IPS-15b (cell line): ENCODE data around the gene NUDT8.
"Not testable (repeated sequence)": the region's sequence is repeated elsewhere in the genome, so short reads cannot be mapped to it uniquely, and the experiment has no call there.

Source experiments
- H3K27me3 ChIP-seq: one replicate; pipeline ENCODE4 v1.6.1; 2013; ENCODE audit warnings: low read length; ENCODE audit not compliant: control insufficient read depth, insufficient read depth
- H3K36me3 ChIP-seq: one replicate; pipeline ENCODE4 v1.6.1; 2013; ENCODE audit warnings: low read length; ENCODE audit not compliant: control insufficient read depth, insufficient read depth
- H3K4me1 ChIP-seq: one replicate; pipeline ENCODE4 v1.6.1; 2013; ENCODE audit warnings: mild to moderate bottlenecking, low read length; ENCODE audit not compliant: control insufficient read depth, insufficient read depth
- H3K4me3 ChIP-seq: one replicate; pipeline ENCODE4 v1.5.1; 2013; ENCODE audit warnings: low read depth, low read length
- H3K9ac ChIP-seq: one replicate; pipeline ENCODE4 v1.6.1; 2013; ENCODE audit warnings: low read depth, mild to moderate bottlenecking, low read length
- H3K9me3 ChIP-seq: one replicate; pipeline ENCODE4 v1.6.1; 2013; ENCODE audit warnings: mild to moderate bottlenecking, low read length; ENCODE audit not compliant: control insufficient read depth, insufficient read depth

NUDT8 gene

DNA sequence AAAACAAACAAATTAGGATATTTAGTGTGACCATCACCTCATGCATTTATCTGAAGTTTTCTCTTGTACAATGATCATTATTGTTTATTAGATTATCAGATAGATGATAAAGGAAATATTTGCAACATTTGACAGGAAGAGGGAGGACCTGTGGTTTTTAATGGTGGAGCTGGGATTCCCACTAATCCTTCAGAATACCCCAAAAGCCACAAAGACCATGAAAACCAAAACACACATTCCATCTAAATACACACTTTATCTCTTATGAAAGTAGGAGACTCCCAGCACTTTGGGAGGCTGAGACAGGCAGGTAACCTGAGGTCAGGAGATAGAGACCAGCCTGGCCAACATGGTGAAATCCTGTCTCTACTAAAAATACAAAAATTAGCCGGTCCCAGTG, 30.6 kb downstream of the NUDT8 start:
- Histone ChIP-seq H3K4me3 (no peak overlapping the region), H3K9me3 (no peaks in the 10 kb centered on the region), H3K9ac (no peak overlapping the region), H3K27me3 (no peaks in the 10 kb centered on the region), H3K36me3 (no peaks in the 10 kb centered on the region), H3K4me1 (peaks cover 9% of the 10 kb centered on the region)

- H3K27me3 ChIP-seq, H3K36me3 ChIP-seq, H3K4me3 ChIP-seq, H3K9me3 ChIP-seq, H3K9ac ChIP-seq: not testable (repeated sequence)
- peaks cover 10% of the 10 kb centered on the region for H3K4me1 ChIP-seq
These were observed 31.8 kb downstream of the NUDT8 start for GRCh38 chr11:67597963-67598362.

GRCh38 chr11:67597458-67597857, 32.3 kb downstream of the NUDT8 start:
- not testable (repeated sequence) for H3K4me1 ChIP-seq, H3K9ac ChIP-seq, H3K9me3 ChIP-seq, H3K4me3 ChIP-seq, H3K36me3 ChIP-seq, H3K27me3 ChIP-seq

DNA sequence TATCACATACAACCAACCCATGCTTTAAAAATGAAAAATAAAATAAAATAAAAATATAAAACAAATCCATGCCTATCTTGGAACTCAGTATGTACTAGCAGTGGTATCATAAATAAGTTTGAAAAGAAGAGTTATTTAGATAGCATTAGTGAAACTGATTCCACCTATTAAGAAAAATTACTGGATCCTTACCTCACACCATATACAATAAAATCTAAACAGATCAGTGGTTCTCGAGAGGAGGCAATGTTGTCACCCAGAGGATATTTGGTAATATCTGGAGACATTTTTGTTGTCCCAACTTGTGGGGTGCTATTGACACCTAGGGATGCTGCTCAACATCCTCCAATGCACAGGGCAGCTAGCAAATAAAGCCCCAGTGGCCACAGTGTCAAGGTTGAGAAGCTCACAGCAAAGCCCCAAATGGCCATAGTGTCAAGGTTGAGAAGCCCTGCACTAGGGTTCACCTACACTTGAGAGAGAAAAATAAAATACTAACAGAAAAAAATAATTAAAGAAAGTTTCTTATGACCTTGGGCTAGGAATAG, 32.9 kb downstream of the NUDT8 start:
- Histone ChIP-seq H3K4me1 (peaks cover 4% of the 10 kb centered on the region), H3K4me3 (no peak overlapping the region), H3K27me3 (no peaks in the 10 kb centered on the region), H3K9me3 (no peaks in the 10 kb centered on the region), H3K36me3 (no peaks in the 10 kb centered on the region), H3K9ac (no peak overlapping the region)

DNA sequence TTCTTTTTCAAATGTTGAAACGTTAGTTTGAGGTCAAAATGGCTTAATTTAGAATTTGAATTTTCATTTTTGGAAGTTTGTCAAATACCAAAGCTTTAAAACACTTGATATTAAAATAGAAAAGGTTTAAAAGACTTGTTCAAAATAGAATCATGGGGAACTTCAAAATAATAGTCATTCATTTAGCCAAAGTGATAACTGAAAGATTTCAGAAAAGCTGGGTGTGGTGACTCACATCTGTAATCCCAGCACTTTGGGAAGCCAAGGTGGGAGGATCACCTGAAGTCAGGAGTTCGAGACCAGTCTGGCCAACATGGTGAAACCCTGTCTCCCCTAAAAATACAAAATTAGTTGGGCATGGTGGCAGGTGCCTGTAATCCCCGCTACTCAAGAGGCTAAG, 35.3 kb downstream of the NUDT8 start:
- no peaks in the 10 kb centered on the region for H3K27me3 ChIP-seq
- no peaks in the 10 kb centered on the region for H3K36me3 ChIP-seq
- peaks cover 4% of the 10 kb centered on the region for H3K4me1 ChIP-seq
- H3K9ac ChIP-seq = no peak overlapping the region
- H3K9me3 ChIP-seq = no peaks in the 10 kb centered on the region
- no peak overlapping the region for H3K4me3 ChIP-seq

GRCh38 chr11:67593565-67593905, 36.2 kb downstream of the NUDT8 start:
- Histone ChIP-seq H3K9ac (no peak overlapping the region), H3K4me1 (peaks cover 4% of the 10 kb centered on the region), H3K4me3 (no peak overlapping the region), H3K9me3 (no peaks in the 10 kb centered on the region), H3K36me3 (no peaks in the 10 kb centered on the region), H3K27me3 (no peaks in the 10 kb centered on the region)

DNA sequence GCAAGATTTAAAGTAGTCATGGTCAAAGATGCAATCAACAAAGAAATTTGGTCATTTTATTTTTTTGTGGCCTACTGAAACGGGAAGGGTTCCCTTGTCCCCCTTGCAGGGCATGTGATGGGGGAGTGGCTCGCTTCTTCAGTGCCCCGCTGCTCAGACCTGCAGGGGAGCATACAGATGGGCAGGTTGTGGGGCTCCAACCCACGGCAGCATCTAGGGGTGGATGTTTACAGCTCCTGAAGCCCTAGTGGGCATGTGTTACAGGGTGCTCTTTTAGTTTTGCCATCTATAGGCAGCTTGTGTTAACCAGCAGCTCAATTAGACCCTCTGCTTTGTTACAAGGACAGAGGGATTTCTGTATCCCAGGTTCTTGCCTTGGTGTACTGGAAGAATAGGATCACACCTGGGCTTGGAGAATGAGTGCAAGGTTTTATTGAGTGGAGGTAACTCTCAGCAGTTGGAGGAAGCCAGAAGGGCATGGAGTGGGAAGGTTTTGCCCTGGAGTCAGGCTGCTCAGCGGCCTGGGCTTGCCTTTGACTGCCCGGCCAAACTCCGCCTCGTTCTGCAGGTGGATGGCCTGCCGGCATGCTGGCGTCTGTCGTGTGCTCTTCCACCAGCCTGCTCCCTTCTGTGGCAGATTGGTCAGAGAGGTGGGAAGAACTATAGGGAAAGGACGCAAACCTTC, 36.7 kb downstream of the NUDT8 start:
- no peak overlapping the region for H3K4me3 ChIP-seq
- no peaks in the 10 kb centered on the region for H3K27me3 ChIP-seq
- H3K4me1 ChIP-seq = peaks cover 4% of the 10 kb centered on the region
- no peaks in the 10 kb centered on the region for H3K36me3 ChIP-seq
- no peaks in the 10 kb centered on the region for H3K9me3 ChIP-seq
- no peak overlapping the region for H3K9ac ChIP-seq

- H3K4me1 ChIP-seq, H3K9ac ChIP-seq, H3K27me3 ChIP-seq, H3K4me3 ChIP-seq, H3K9me3 ChIP-seq: not testable (repeated sequence)
- H3K36me3 ChIP-seq = peaks cover 31% of the 10 kb centered on the region
These were observed 40.8 kb downstream of the NUDT8 start for GRCh38 chr11:67588899-67589415.

- H3K9ac ChIP-seq = no peak overlapping the region
- peaks cover 32% of the 10 kb centered on the region for H3K36me3 ChIP-seq
- no peaks in the 10 kb centered on the region for H3K27me3 ChIP-seq
- H3K9me3 ChIP-seq = no peaks in the 10 kb centered on the region
- peaks cover 3% of the 10 kb centered on the region for H3K4me1 ChIP-seq
- no peak overlapping the region for H3K4me3 ChIP-seq
These were observed 41.6 kb downstream of the NUDT8 start for GRCh38 chr11:67588136-67588503.

GRCh38 chr11:67586568-67587250, 43.0 kb downstream of the NUDT8 start:
- H3K36me3 ChIP-seq = peaks cover 32% of the 10 kb centered on the region

DNA sequence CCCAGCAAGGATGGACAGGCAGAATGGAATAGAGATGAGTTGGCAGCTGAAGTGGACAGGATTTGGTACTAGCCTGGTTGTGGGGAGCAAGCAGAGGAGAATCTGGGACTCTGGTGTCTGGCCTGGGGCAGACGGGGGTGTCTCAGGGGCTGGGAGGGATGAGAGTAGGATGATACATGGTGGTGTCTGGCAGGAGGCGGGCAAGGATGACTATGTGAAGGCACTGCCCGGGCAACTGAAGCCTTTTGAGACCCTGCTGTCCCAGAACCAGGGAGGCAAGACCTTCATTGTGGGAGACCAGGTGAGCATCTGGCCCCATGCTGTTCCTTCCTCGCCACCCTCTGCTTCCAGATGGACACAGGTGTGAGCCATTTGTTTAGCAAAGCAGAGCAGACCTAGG, 43.8 kb downstream of the NUDT8 start:
- H3K9me3 ChIP-seq = no peaks in the 10 kb centered on the region
- peaks cover 32% of the 10 kb centered on the region for H3K36me3 ChIP-seq
- H3K4me1 ChIP-seq = peaks cover 19% of the 10 kb centered on the region
- peak overlapping the region; percentile 24 for H3K9ac ChIP-seq
- H3K4me3 ChIP-seq = peak overlapping the region; percentile 87
- H3K27me3 ChIP-seq = no peaks in the 10 kb centered on the region

More at GRCh38 chr11:67586568-67587250, 43.0 kb downstream of the NUDT8 start:
- Histone ChIP-seq H3K4me3 (peak overlapping the region; percentile 87), H3K27me3 (no peaks in the 10 kb centered on the region), H3K9me3 (no peaks in the 10 kb centered on the region), H3K9ac (peak overlapping the region; percentile 24), H3K4me1 (peaks cover 13% of the 10 kb centered on the region)
